PC-9 (cell line): ENCODE results near the gene GPC5.

ENCODE experiments used
- EZH2 ChIP-seq: fragments of 200-600 bp; sonication (generic); IDR thresholded peaks from 2 replicates; pipeline ENCODE4 v1.8.0; 2017; ENCODE audit warnings: antibody characterized with exemption, low read depth
- TF ChIP-seq, protein P1 (sequence below): fragments of 200-600 bp; sonication (generic); conservative IDR thresholded peaks from 2 replicates; pipeline ENCODE4 v1.6.1; 2017; ENCODE audit warnings: mixed run types, antibody characterized with exemption, mild to moderate bottlenecking, moderate library complexity

GRCh38 chr13:92172191-92172590 lies 773.8 kb downstream of the GPC5 start:
- TF ChIP-seq, protein P1, sequence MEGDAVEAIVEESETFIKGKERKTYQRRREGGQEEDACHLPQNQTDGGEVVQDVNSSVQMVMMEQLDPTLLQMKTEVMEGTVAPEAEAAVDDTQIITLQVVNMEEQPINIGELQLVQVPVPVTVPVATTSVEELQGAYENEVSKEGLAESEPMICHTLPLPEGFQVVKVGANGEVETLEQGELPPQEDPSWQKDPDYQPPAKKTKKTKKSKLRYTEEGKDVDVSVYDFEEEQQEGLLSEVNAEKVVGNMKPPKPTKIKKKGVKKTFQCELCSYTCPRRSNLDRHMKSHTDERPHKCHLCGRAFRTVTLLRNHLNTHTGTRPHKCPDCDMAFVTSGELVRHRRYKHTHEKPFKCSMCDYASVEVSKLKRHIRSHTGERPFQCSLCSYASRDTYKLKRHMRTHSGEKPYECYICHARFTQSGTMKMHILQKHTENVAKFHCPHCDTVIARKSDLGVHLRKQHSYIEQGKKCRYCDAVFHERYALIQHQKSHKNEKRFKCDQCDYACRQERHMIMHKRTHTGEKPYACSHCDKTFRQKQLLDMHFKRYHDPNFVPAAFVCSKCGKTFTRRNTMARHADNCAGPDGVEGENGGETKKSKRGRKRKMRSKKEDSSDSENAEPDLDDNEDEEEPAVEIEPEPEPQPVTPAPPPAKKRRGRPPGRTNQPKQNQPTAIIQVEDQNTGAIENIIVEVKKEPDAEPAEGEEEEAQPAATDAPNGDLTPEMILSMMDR = no peak
- TF ChIP-seq EZH2 = no peak
